SK-N-SH (cell line): ENCODE results near the gene NUP133.

Source experiments
- CHD2 ChIP-seq: fragments of 150-350 bp; IDR thresholded peaks from 2 replicates; pipeline ENCODE4 v1.6.1; 2018; ENCODE audit warnings: low read length; ENCODE audit not compliant: partially characterized antibody
- CTCF ChIP-seq: fragments of 200-600 bp; sonication (generic); IDR thresholded peaks from 2 replicates; pipeline ENCODE4 v1.6.1; 2017; ENCODE audit warnings: antibody characterized with exemption, mild to moderate bottlenecking, moderate library complexity
- MEF2A ChIP-seq: IDR thresholded peaks from 2 replicates; pipeline ENCODE4 v1.4.0; 2012; ENCODE audit warnings: low read depth, borderline replicate concordance
- MXI1 ChIP-seq: IDR thresholded peaks from 2 replicates; pipeline ENCODE4 v1.6.1; 2012; ENCODE audit warnings: mild to moderate bottlenecking, low read depth, low read length, improper control_type of control experiment
- NFIC ChIP-seq: IDR thresholded peaks from 2 replicates; pipeline ENCODE4 v1.4.0; 2012; ENCODE audit warnings: borderline replicate concordance
- POLR2AphosphoS5 ChIP-seq: IDR thresholded peaks from 2 replicates; pipeline ENCODE4 v1.6.1; 2012; ENCODE audit warnings: low read depth, low read length
- RCOR1 ChIP-seq: fragments of 150-350 bp; IDR thresholded peaks from 2 replicates; pipeline ENCODE4 v1.6.1; 2017; ENCODE audit warnings: antibody characterized with exemption, low read length
- SIN3A ChIP-seq: IDR thresholded peaks from 2 replicates; pipeline ENCODE4 v1.6.1; 2012; ENCODE audit warnings: low read depth, mild to moderate bottlenecking, low read length, moderate library complexity, borderline replicate concordance
- TAF1 ChIP-seq: IDR thresholded peaks from 2 replicates; pipeline ENCODE4 v1.6.1; 2012; ENCODE audit warnings: low read depth, mild to moderate bottlenecking, low read length, moderate library complexity, borderline replicate concordance
- TEAD4 ChIP-seq: IDR thresholded peaks from 2 replicates; pipeline ENCODE4 v1.4.0; 2012; ENCODE audit warnings: mild to moderate bottlenecking, borderline replicate concordance; ENCODE audit not compliant: insufficient read depth
- YY1 ChIP-seq: IDR thresholded peaks from 2 replicates; pipeline ENCODE4 v1.4.0; 2012; ENCODE audit warnings: low read depth, mild to moderate bottlenecking

GRCh38 chr1:229431284-229432115 lies 76.6 kb downstream of the NUP133 start:
- TF ChIP-seq CTCF = no peak
- TF ChIP-seq TEAD4 = no peak
- no peak for TF ChIP-seq NFIC
- TF ChIP-seq MEF2A = no peak
- TF ChIP-seq MXI1 = no peak
- no peak for TF ChIP-seq TAF1
- TF ChIP-seq RCOR1 = no peak
- no peak for TF ChIP-seq YY1
- no peak for TF ChIP-seq CHD2
- TF ChIP-seq SIN3A = no peak
- no peak for TF ChIP-seq POLR2AphosphoS5
